Measurements from ENCODE around the gene GAREM2.
"Not testable (repeated sequence)": the region's sequence is repeated elsewhere in the genome, so short reads cannot be mapped to it uniquely, and the experiment has no call there.

GAREM2 gene

DNA sequence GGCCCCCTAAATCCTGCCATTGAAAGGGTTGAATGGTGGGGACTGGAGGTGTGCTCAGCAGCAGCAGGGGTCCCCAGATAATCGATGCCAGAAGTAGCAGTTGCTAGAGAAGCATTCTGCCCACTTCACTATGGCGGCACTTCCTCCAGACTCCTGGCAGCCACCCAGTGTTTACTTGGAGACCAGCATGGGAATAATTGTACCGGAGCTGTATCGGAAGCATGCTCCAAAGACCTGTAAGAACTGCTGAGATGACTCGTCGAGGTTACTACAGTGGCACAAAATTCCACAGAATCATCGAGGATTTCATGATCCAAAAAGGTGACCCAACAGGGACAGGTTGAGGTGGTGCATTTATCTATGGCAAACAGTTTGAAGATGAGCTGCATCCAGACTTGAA is 11.0 kb upstream of the GAREM2 start:
- TF ChIP-seq GATA1 (IDR thresholded peaks at IDR 0.05; ENCODE audit: low read depth, low read length) (no peak), POLR2A (IDR thresholded peaks at IDR 0.05; ENCODE audit: low read length) (no peak)
- no peak for DNase-seq

GRCh38 chr2:26162963-26163362 is 9.9 kb upstream of the GAREM2 start:
- DNase-seq = no peak
- TF ChIP-seq POLR2A (IDR thresholded peaks at IDR 0.05; ENCODE audit: low read length) (no peak), GATA1 (IDR thresholded peaks at IDR 0.05; ENCODE audit: low read depth, low read length) (no peak)

GRCh38 chr2:26164231-26164630 is 8.7 kb upstream of the GAREM2 start:
- no peak for TF ChIP-seq GATA1 (IDR thresholded peaks at IDR 0.05; ENCODE audit: low read depth, low read length)
- TF ChIP-seq POLR2A (IDR thresholded peaks at IDR 0.05; ENCODE audit: low read length) = no peak

DNA sequence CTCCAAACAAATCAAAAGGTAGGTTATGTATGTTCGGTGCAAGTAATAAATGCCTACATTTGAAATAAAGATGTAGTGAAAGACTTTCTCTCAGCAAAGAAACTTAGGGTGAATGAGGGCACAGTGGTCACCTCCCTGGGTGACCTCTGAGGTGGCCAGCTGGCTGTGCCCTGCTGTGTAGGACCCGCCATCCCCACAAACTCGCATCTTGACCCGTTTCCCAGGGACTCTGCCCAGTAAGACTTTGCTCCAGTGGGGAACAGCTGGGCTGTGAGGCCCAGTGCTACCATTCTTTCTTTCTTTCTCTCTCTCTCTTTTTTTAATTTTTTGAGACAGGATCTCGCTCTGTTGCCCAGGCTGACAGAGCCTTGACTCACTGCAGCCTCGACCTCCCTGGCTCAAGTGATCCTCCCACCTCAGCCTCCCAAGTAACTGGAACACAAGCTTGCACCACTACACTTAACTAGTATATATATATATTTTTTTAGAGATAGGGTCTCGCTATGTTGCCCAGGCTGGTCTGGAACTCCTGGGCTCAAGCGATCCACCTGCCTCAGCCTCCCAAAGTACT is 8.2 kb upstream of the GAREM2 start:
- no peak for DNase-seq
- no peak for TF ChIP-seq GATA1 (IDR thresholded peaks at IDR 0.05; ENCODE audit: low read depth, low read length)

More at GRCh38 chr2:26164231-26164630, 8.7 kb upstream of the GAREM2 start:
- no peak for DNase-seq

DNA sequence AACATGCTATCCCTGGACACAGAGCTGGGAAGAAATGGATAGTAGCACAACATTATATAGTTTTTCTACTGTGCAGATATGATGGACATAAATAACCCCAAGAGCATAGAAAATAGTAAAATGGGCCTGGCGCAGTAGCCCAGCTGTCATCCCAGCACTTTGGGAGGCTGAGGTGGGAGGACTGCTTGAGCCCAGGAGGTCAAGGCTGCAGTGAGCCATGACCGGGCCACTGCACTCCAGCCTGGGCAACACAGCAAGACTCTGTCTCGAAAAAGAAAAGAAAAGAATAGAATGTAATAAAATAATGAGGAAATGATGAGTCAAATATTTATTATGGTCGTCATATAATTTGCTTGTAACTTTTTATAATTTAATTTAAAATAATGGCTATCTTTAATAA is 7.5 kb upstream of the GAREM2 start:
- TF ChIP-seq POLR2A (IDR thresholded peaks at IDR 0.05; ENCODE audit: low read length) (no peak), GATA1 (IDR thresholded peaks at IDR 0.05; ENCODE audit: low read depth, low read length) (no peak)

DNA sequence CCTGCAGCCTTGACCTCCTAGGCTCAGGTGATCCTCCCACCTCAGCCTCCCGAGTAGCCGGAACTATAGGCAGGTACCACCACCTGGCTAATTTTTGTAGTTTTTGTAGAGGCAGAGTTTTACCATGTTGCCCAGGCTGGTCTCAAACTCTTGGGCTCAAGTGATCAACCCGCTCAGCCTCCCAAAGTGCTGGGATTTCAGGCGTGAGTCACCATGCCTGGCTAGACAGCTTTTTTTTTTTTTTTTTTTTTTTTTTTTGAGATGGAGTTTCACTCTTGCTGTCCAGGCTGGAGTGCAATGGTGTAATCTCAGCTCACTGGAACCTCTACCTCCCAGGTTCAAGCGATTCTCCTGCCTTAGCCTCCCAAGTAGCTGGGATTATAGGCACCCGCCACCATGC is 6.3 kb upstream of the GAREM2 start:
- DNase-seq = not testable (repeated sequence)

More for the DNA sequence above, 7.5 kb upstream of the GAREM2 start:
- no peak for DNase-seq

DNA sequence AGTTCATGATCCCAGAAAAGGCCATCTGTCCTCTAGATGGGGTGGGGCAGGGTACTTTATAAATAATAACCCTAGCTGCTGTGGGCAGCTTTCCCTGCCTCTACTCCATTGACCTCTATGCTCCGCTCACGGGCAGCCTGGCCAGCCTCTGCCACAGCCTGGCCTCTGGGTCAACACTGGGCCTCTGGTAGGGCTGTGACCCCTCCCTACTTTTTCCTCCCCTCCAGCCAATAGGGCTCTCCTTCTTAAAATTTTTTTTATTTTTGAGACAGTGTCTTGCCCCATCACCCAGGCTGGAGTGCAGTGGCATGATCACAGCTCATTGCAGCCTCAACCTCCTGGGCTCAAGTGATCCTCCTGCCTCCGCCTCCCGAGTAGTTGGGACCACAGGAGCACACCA is 4.1 kb upstream of the GAREM2 start:
- no peak for DNase-seq
- no peak for TF ChIP-seq POLR2A (IDR thresholded peaks at IDR 0.05; ENCODE audit: low read length)
- TF ChIP-seq GATA1 (IDR thresholded peaks at IDR 0.05; ENCODE audit: low read depth, low read length) = no peak

- DNase-seq = no peak
- TF ChIP-seq POLR2A (IDR thresholded peaks at IDR 0.05; ENCODE audit: low read length) = no peak
- no peak for TF ChIP-seq GATA1 (IDR thresholded peaks at IDR 0.05; ENCODE audit: low read depth, low read length)
These were observed 3.7 kb upstream of the GAREM2 start for GRCh38 chr2:26169226-26169625.

GRCh38 chr2:26169681-26170414 is 3.0 kb upstream of the GAREM2 start:
- TF ChIP-seq POLR2A (IDR thresholded peaks at IDR 0.05; ENCODE audit: low read length) = no peak
- no peak for TF ChIP-seq GATA1 (IDR thresholded peaks at IDR 0.05; ENCODE audit: low read depth, low read length)
- DNase-seq = no peak

GRCh38 chr2:26170795-26171194 is 2.1 kb upstream of the GAREM2 start:
- TF ChIP-seq POLR2A (IDR thresholded peaks at IDR 0.05; ENCODE audit: low read length) = no peak
- no peak for TF ChIP-seq GATA1 (IDR thresholded peaks at IDR 0.05; ENCODE audit: low read depth, low read length)
- DNase-seq = no peak

DNA sequence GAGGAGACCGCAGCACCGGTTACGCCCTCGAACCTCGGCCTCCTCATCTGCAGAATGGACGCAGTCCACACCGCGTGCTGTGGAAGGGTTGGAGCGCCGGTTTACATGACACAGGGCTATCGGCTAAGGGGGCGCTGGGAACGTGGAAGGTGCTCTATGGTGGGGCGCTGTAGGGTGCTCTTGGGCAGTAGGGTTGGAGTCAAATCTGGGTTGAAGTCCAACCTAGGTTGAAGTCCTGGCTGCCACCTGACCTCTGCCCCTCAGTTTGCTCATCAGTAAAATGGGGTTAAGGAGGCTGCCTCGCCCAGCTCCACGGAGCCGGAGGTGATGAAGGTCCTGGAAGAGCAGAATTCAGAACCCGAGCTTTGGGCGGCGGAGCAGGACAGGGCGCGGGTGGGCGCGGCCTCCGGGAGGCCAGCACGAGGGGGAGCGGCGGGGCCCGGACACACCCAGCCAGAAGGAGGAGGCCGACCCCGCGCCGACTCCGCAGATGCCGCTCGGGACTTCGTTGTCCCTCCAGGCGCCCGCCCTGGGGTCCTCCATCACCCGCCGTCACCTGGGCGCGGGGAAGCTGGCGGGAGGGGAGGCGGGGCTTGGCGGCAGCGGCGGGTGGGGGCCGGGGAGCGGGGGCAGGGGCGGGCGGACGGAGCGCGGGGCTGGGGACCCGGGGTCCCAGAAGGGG is 558 bp upstream of the GAREM2 start:
- TF ChIP-seq POLR2A (IDR thresholded peaks at IDR 0.05; ENCODE audit: low read length) (no peak), GATA1 (IDR thresholded peaks at IDR 0.05; ENCODE audit: low read depth, low read length) (no peak)
- peak; percentile 60 to 65 for DNase-seq

DNA sequence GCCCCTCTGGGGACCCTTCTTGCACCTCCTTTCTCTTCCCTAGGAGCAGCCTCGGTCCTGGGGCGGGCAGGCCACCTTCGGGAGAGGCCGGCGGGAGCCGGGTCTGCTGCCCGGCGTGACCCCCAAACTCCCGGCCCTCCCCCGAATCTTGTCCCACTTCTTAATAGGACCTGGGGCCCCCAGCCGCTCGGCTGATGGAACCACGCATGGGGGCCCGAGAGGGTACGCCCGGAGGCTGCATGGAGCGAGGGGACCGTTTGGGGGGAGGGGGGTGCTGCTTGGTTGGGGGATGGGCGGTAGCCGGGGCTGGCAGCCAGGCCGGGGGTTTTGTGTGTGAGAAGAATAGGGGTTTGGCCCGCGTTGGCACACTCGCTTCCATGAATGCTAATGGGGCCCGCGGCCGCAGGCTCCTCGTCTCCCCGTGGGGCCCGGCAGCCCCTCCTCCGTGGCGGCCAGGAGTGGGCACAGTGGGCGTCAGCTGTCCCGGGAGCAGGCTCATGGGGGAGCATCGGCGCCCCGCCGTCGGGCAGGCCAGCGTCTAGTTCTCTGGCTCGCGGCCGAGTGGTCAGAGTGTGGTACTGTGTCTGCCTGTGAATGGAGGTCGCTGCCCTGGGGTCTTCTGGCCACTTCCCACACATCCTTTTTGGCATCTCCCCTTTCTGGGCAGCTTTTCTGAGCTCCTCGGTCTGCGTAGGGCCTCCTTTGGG is 1.0 kb downstream of the GAREM2 start:
- TF ChIP-seq POLR2A (IDR thresholded peaks at IDR 0.05; ENCODE audit: low read length) = no peak
- no peak for TF ChIP-seq GATA1 (IDR thresholded peaks at IDR 0.05; ENCODE audit: low read depth, low read length)
- DNase-seq = no peak

DNA sequence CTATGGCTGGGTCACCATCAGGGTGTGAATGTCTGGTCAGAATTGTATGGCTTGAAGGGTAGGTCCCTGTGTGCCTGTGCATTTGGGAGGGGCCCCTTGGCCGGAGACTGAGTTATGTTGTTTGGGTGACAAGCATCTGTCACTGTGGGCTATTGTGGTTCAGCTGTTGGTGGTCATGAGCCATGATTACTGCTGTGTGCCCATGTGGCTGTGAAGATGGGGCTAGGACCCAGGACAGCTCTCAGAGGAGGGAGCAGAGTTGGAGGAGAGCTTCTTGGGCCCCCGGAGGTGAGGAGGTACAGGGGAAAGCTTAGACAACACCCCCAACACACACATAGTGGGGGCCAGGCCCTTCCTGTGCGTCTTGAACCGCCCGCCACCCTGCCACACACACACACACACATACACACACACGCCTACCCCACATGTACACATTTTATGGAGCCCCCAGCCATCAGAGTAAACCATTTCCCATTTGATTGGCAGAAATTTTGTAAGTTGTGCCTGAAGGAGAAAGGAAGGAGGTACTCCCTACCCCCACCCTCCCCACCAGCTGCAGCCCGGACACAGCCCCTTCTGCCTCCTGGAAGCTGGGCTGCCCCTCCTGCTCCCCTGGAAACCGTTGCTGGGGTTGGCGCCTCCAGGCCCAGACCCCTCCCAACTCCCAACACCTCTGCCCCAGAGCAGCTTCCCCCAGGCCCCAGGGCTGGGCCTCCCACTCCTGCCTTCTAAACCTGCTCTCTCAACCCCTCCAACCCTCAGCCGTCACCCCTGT is 2.0 kb downstream of the GAREM2 start:
- DNase-seq = peak in 1 of 2 experiments; percentile 55
- TF ChIP-seq GATA1 (IDR thresholded peaks at IDR 0.05; ENCODE audit: low read depth, low read length) = no peak
- TF ChIP-seq POLR2A (IDR thresholded peaks at IDR 0.05; ENCODE audit: low read length) = no peak
